Measurements from ENCODE around the gene LASP1NB.

Gene LASP1NB

GRCh38 chr17:38885044-38885727 lies 40.2 kb upstream of the LASP1NB start:
- H3K79me2 ChIP-seq (ENCODE audit: insufficient read depth, low read length), result peaks cover 98% of the 10 kb centered on the region
- peaks cover 91% of the 10 kb centered on the region for H3K36me3 ChIP-seq (ENCODE audit: insufficient read depth, low read length)
- H3K4me2 ChIP-seq (ENCODE audit: low read depth, low read length, poor library complexity, severe bottlenecking), result no peak overlapping the region
- peaks cover 68% of the 10 kb centered on the region for H4K20me1 ChIP-seq (ENCODE audit: insufficient read depth, low read length, poor library complexity, severe bottlenecking)
- H3K27me3 ChIP-seq (ENCODE audit: insufficient read depth, low read length, poor library complexity, severe bottlenecking), result no peaks in the 10 kb centered on the region
- no peak overlapping the region for H2AFZ ChIP-seq (ENCODE audit: low read length)
- TF ChIP-seq CTCF (conservative IDR thresholded peaks at IDR 0.05; ENCODE audit: low read length) (no peak), EZH2phosphoT487 (IDR thresholded peaks at IDR 0.05; ENCODE audit: borderline replicate concordance) (no peak)
- no peaks in the 10 kb centered on the region; the same call in 1 of the 2 replicates for H3F3A ChIP-seq (ENCODE audit: low read depth)
- no peaks in the 10 kb centered on the region for H3K9me2 ChIP-seq (replicated peaks; ENCODE audit: low read depth, low read length)
- H3K9me3 ChIP-seq (ENCODE audit: insufficient read depth, low read depth, low read length), result no peaks in the 10 kb centered on the region
- peaks cover 29% of the 10 kb centered on the region for H3K4me1 ChIP-seq (ENCODE audit: insufficient read depth, low read length, poor library complexity, severe bottlenecking)
- no peak overlapping the region for H3K9ac ChIP-seq (ENCODE audit: low read depth, low read length, poor library complexity, severe bottlenecking)
- H3K4me3 ChIP-seq (ENCODE audit: low read length, poor library complexity, severe bottlenecking), result no peak overlapping the region

- H2AFZ ChIP-seq (ENCODE audit: low read length), result no peak overlapping the region
- no peaks in the 10 kb centered on the region for H3K9me2 ChIP-seq (replicated peaks; ENCODE audit: low read depth, low read length)
- no peaks in the 10 kb centered on the region for H3K27me3 ChIP-seq (ENCODE audit: insufficient read depth, low read length, poor library complexity, severe bottlenecking)
- TF ChIP-seq EZH2phosphoT487 (IDR thresholded peaks at IDR 0.05; ENCODE audit: borderline replicate concordance) (no peak), CTCF (conservative IDR thresholded peaks at IDR 0.05; ENCODE audit: low read length) (no peak)
- no peaks in the 10 kb centered on the region; the same call in 1 of the 2 replicates for H3F3A ChIP-seq (ENCODE audit: low read depth)
- peaks cover 60% of the 10 kb centered on the region for H4K20me1 ChIP-seq (ENCODE audit: insufficient read depth, low read length, poor library complexity, severe bottlenecking)
- H3K36me3 ChIP-seq (ENCODE audit: insufficient read depth, low read length), result peaks cover 91% of the 10 kb centered on the region
- H3K9me3 ChIP-seq (ENCODE audit: insufficient read depth, low read depth, low read length), result no peaks in the 10 kb centered on the region
- H3K4me3 ChIP-seq (ENCODE audit: low read length, poor library complexity, severe bottlenecking), result no peak overlapping the region
- peaks cover 92% of the 10 kb centered on the region for H3K79me2 ChIP-seq (ENCODE audit: insufficient read depth, low read length)
- peaks cover 21% of the 10 kb centered on the region for H3K4me1 ChIP-seq (ENCODE audit: insufficient read depth, low read length, poor library complexity, severe bottlenecking)
- no peak overlapping the region for H3K9ac ChIP-seq (ENCODE audit: low read depth, low read length, poor library complexity, severe bottlenecking)
- H3K4me2 ChIP-seq (ENCODE audit: low read depth, low read length, poor library complexity, severe bottlenecking), result no peak overlapping the region
These were observed 39.4 kb upstream of the LASP1NB start for GRCh38 chr17:38885728-38886642.

GRCh38 chr17:38886643-38887010 lies 38.8 kb upstream of the LASP1NB start:
- H2AFZ ChIP-seq (ENCODE audit: low read length), result no peak overlapping the region
- no peak overlapping the region for H3K9ac ChIP-seq (ENCODE audit: low read depth, low read length, poor library complexity, severe bottlenecking)
- no peaks in the 10 kb centered on the region; the same call in 1 of the 2 replicates for H3F3A ChIP-seq (ENCODE audit: low read depth)
- peaks cover 85% of the 10 kb centered on the region for H3K79me2 ChIP-seq (ENCODE audit: insufficient read depth, low read length)
- TF ChIP-seq EZH2phosphoT487 (IDR thresholded peaks at IDR 0.05; ENCODE audit: borderline replicate concordance) (no peak), CTCF (conservative IDR thresholded peaks at IDR 0.05; ENCODE audit: low read length) (no peak)
- H3K4me2 ChIP-seq (ENCODE audit: low read depth, low read length, poor library complexity, severe bottlenecking), result no peak overlapping the region
- H3K36me3 ChIP-seq (ENCODE audit: insufficient read depth, low read length), result peaks cover 92% of the 10 kb centered on the region; the same call in 1 of the 2 replicates
- no peaks in the 10 kb centered on the region for H3K27me3 ChIP-seq (ENCODE audit: insufficient read depth, low read length, poor library complexity, severe bottlenecking)
- peaks cover 15% of the 10 kb centered on the region for H3K4me1 ChIP-seq (ENCODE audit: insufficient read depth, low read length, poor library complexity, severe bottlenecking)
- no peaks in the 10 kb centered on the region for H3K9me3 ChIP-seq (ENCODE audit: insufficient read depth, low read depth, low read length)
- H4K20me1 ChIP-seq (ENCODE audit: insufficient read depth, low read length, poor library complexity, severe bottlenecking), result peaks cover 56% of the 10 kb centered on the region
- H3K4me3 ChIP-seq (ENCODE audit: low read length, poor library complexity, severe bottlenecking), result no peak overlapping the region
- H3K9me2 ChIP-seq (replicated peaks; ENCODE audit: low read depth, low read length), result no peaks in the 10 kb centered on the region

All from Loucy (cell line).